ENCODE results near the gene VIL1.

- TF ChIP-seq CTCF (conservative IDR thresholded peaks at IDR 0.05; ENCODE audit: low read depth, low read length) (no peak), EZH2 (IDR thresholded peaks at IDR 0.05; ENCODE audit: borderline replicate concordance, low read depth, low read length, poor library complexity, severe bottlenecking) (no peak)
These were observed 604 bp upstream of the VIL1 start for GRCh38 chr2:218418321-218418716.
